ENCODE results near the gene DLGAP1. TPM values are rescaled to one million over a fixed set of nuclear protein-coding genes. Genes with fewer than 3 reads are reported as not detected.

DLGAP1 gene
- total RNA-seq, 3 donors from 2014 or later, result 0.96 to 17.6 (median 5.2) TPM

- H3K4me1 ChIP-seq, result no peaks in the 10 kb centered on the region
- H3K4me3 ChIP-seq, result no peak overlapping the region
- TF ChIP-seq POLR2A (IDR thresholded peaks at IDR 0.05) (no peak), CTCF (IDR thresholded peaks at IDR 0.05) (no peak), POLR2AphosphoS5 (IDR thresholded peaks at IDR 0.05) (no peak)
- H3K27me3 ChIP-seq, result no peaks in the 10 kb centered on the region
- DNase-seq (ENCODE audit: low spot score in 2 of 2), result no peak
- H3K27ac ChIP-seq, result no peak overlapping the region
- intact Hi-C loops (cut with DNase I; ENCODE audit: low total_unique reads), result no loop called here
- no peaks in the 10 kb centered on the region for H3K36me3 ChIP-seq
- no peaks in the 10 kb centered on the region for H3K9me3 ChIP-seq
These were observed 21.4 kb downstream of the DLGAP1 start for GRCh38 chr18:4433717-4434116.

DNA sequence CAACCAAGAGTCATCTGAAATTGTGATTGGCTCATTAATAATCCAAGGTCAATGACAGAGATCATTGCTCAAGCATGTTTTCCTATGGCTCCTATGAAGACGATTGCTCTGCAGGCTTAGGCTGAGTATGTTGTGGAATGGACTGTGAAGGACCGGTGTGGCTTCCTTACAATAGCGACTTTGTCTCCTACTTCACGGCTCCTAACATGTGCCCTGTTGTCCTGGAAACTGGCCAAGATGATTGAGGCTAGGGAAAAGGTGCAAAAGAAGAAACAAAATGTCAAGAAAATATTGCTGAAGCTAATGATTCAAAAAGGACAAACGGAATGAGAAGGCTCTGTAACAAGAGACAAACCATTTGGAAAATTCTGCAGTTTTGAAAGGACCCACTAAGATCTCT, 24.3 kb downstream of the DLGAP1 start:
- no peak overlapping the region for H3K27ac ChIP-seq
- intact Hi-C loops (cut with DNase I; ENCODE audit: low total_unique reads), result no loop called here

GRCh38 chr18:4417714-4418113, 37.4 kb downstream of the DLGAP1 start:
- intact Hi-C loops (cut with DNase I; ENCODE audit: low total_unique reads), result no loop called here
- Histone ChIP-seq H3K4me1 (no peaks in the 10 kb centered on the region), H3K9me3 (no peaks in the 10 kb centered on the region), H3K4me3 (no peak overlapping the region), H3K27me3 (no peaks in the 10 kb centered on the region), H3K36me3 (no peaks in the 10 kb centered on the region), H3K27ac (no peak overlapping the region)
- TF ChIP-seq POLR2AphosphoS5 (IDR thresholded peaks at IDR 0.05) (no peak), CTCF (IDR thresholded peaks at IDR 0.05) (no peak), POLR2A (IDR thresholded peaks at IDR 0.05) (no peak)
- DNase-seq (ENCODE audit: low spot score in 2 of 2), result no peak

More for the DNA sequence above, 24.3 kb downstream of the DLGAP1 start:
- TF ChIP-seq POLR2A (IDR thresholded peaks at IDR 0.05) (no peak), POLR2AphosphoS5 (IDR thresholded peaks at IDR 0.05) (no peak)
- Histone ChIP-seq H3K4me1 (no peaks in the 10 kb centered on the region), H3K9me3 (no peaks in the 10 kb centered on the region), H3K4me3 (no peak overlapping the region), H3K27me3 (no peaks in the 10 kb centered on the region), H3K36me3 (no peaks in the 10 kb centered on the region)
- DNase-seq (ENCODE audit: low spot score in 2 of 2), result no peak

DNA sequence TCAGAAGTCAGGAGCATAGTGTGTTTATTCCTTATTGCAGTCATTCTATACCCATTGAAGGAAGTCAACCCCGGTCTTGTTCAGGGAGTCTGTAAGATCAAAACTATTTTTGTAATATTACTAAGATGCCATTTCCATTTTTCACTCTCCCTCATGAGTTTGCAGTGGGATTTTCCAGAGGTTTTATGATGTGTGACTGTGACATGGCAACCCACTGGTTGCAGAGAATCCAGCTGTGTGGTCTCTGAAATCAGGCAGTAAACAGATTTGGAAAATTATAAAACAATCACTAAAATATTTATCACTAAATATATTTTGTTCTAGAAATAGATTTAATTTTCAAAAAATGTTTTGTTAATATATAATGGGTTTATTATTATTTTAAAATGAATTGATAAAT, 38.1 kb downstream of the DLGAP1 start:
- H3K9me3 ChIP-seq, result no peaks in the 10 kb centered on the region
- no peak overlapping the region for H3K4me3 ChIP-seq
- H3K36me3 ChIP-seq, result no peaks in the 10 kb centered on the region
- H3K27me3 ChIP-seq, result no peaks in the 10 kb centered on the region
- no peak for DNase-seq (ENCODE audit: low spot score in 2 of 2)
- intact Hi-C loops (cut with DNase I; ENCODE audit: low total_unique reads), result no loop called here
- TF ChIP-seq POLR2A (IDR thresholded peaks at IDR 0.05) (no peak), CTCF (IDR thresholded peaks at IDR 0.05) (no peak), POLR2AphosphoS5 (IDR thresholded peaks at IDR 0.05) (no peak)
- no peak overlapping the region for H3K27ac ChIP-seq
- H3K4me1 ChIP-seq, result no peaks in the 10 kb centered on the region

- H3K36me3 ChIP-seq, result no peaks in the 10 kb centered on the region
- no peak overlapping the region for H3K4me3 ChIP-seq
- H3K27me3 ChIP-seq, result no peaks in the 10 kb centered on the region
- DNase-seq (ENCODE audit: low spot score in 2 of 2), result no peak
- no peak overlapping the region for H3K27ac ChIP-seq
- TF ChIP-seq CTCF (IDR thresholded peaks at IDR 0.05) (no peak), POLR2AphosphoS5 (IDR thresholded peaks at IDR 0.05) (no peak), POLR2A (IDR thresholded peaks at IDR 0.05) (no peak)
- H3K4me1 ChIP-seq, result no peaks in the 10 kb centered on the region
- intact Hi-C loops (cut with DNase I; ENCODE audit: low total_unique reads), result no loop called here
- H3K9me3 ChIP-seq, result no peaks in the 10 kb centered on the region
These were observed 42.8 kb downstream of the DLGAP1 start for GRCh38 chr18:4412286-4412685.

DNA sequence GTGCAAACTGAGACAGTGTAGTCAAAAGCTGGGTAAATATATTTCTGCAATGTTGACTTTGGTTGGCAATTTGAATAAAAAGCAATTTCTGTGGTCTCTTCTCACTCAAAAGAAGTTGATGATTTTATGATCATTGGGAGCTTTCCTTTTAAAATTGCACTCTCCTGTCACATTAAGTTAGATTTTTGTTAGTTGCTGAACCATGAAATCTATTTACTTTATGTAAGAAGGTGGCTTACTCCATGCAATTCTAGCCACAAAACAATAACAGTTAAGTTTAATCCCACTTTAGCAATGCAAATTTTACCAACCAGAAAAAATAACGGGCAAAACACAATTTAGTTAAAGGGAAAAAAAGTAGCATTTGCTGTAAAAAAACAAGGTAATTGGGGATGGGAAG, 48.3 kb downstream of the DLGAP1 start:
- no peaks in the 10 kb centered on the region for H3K4me1 ChIP-seq
- TF ChIP-seq CTCF (IDR thresholded peaks at IDR 0.05), result no peak
- TF ChIP-seq POLR2AphosphoS5 (IDR thresholded peaks at IDR 0.05), result no peak
- no peak for TF ChIP-seq POLR2A (IDR thresholded peaks at IDR 0.05)
- no peak overlapping the region for H3K27ac ChIP-seq
- no peaks in the 10 kb centered on the region for H3K36me3 ChIP-seq
- DNase-seq (ENCODE audit: low spot score in 2 of 2), result no peak
- intact Hi-C loops (cut with DNase I; ENCODE audit: low total_unique reads), result no loop called here
- no peaks in the 10 kb centered on the region for H3K27me3 ChIP-seq
- no peak overlapping the region for H3K4me3 ChIP-seq
- H3K9me3 ChIP-seq, result no peaks in the 10 kb centered on the region

Data from breast epithelium (tissue), 4 donors.